Trophoblast cell (in vitro differentiated cells and primary cell): ENCODE measurements around the gene HOXA9.

Experiments used
- DNase-seq, 2 donors: peaks; one replicate each; pipeline ENCODE4 v3.0.0-alpha.2; 2016
- H2AFZ ChIP-seq: 2 replicates; pipeline ENCODE4 v1.6.1; 2013; ENCODE audit warnings: low read length, moderate library complexity, mild to moderate bottlenecking; ENCODE audit not compliant: insufficient read depth, poor library complexity
- H2AK5ac ChIP-seq: 2 replicates; pipeline ENCODE4 v1.6.1; 2013; ENCODE audit warnings: mild to moderate bottlenecking, low read length
- H2BK120ac ChIP-seq: 2 replicates; pipeline ENCODE4 v1.6.1; 2013; ENCODE audit warnings: low read length, mild to moderate bottlenecking, moderate library complexity; ENCODE audit not compliant: insufficient read depth, poor library complexity
- H2BK12ac ChIP-seq: 2 replicates; pipeline ENCODE4 v1.6.1; 2013; ENCODE audit warnings: mild to moderate bottlenecking, low read length, moderate library complexity
- H2BK5ac ChIP-seq: 2 replicates; pipeline ENCODE4 v1.6.1; 2013; ENCODE audit warnings: low read length, low read depth, moderate library complexity, mild to moderate bottlenecking; ENCODE audit not compliant: poor library complexity
- H3K14ac ChIP-seq: 2 replicates; pipeline ENCODE4 v1.6.1; 2013; ENCODE audit warnings: mild to moderate bottlenecking, low read length
- H3K18ac ChIP-seq: 2 replicates; pipeline ENCODE4 v1.6.1; 2013; ENCODE audit warnings: mild to moderate bottlenecking, low read length
- H3K23ac ChIP-seq: 2 replicates; pipeline ENCODE4 v1.6.1; 2013; ENCODE audit warnings: low read length
- H3K27ac ChIP-seq: 2 replicates; pipeline ENCODE4 v1.5.1; 2013; ENCODE audit warnings: low read depth, mild to moderate bottlenecking, inconsistent platforms, low read length, moderate library complexity
- H3K27me3 ChIP-seq: 2 replicates; pipeline ENCODE4 v1.6.1; 2013; ENCODE audit warnings: inconsistent platforms, mild to moderate bottlenecking, low read length, moderate library complexity; ENCODE audit not compliant: insufficient read depth
- H3K36me3 ChIP-seq, 2 experiments: 1 replicate in 1 of 2; 2 replicates in 1 of 2; pipeline ENCODE4 v1.6.1; 2013; ENCODE audit warnings: low read length in 2 of 2, mild to moderate bottlenecking in 2 of 2, moderate library complexity in 1 of 2; ENCODE audit not compliant: insufficient read depth in 2 of 2, control insufficient read depth in 1 of 2
- H3K4ac ChIP-seq: 2 replicates; pipeline ENCODE4 v1.6.1; 2013; ENCODE audit warnings: low read depth, mild to moderate bottlenecking, low read length, moderate library complexity
- H3K4me1 ChIP-seq, 2 experiments: 1 replicate in 1 of 2; 2 replicates in 1 of 2; pipeline ENCODE4 v1.6.1; 2013; ENCODE audit warnings: low read length in 2 of 2, mild to moderate bottlenecking in 2 of 2, moderate library complexity in 1 of 2; ENCODE audit not compliant: insufficient read depth in 2 of 2, control insufficient read depth in 1 of 2
- H3K4me2 ChIP-seq: 2 replicates; pipeline ENCODE4 v1.6.1; 2013; ENCODE audit warnings: inconsistent platforms, mild to moderate bottlenecking, low read length, moderate library complexity
- H3K4me3 ChIP-seq: 2 replicates; pipeline ENCODE4 v1.5.1; 2013; ENCODE audit warnings: mild to moderate bottlenecking, low read depth, low read length, inconsistent platforms
- H3K79me1 ChIP-seq: one replicate; pipeline ENCODE4 v1.6.1; 2013; ENCODE audit warnings: low read length
- H3K79me2 ChIP-seq: 2 replicates; pipeline ENCODE4 v1.6.1; 2013; ENCODE audit warnings: low read length, mild to moderate bottlenecking; ENCODE audit not compliant: control insufficient read depth, insufficient read depth, poor library complexity
- H3K9ac ChIP-seq: 2 replicates; pipeline ENCODE4 v1.6.1; 2013; ENCODE audit warnings: mild to moderate bottlenecking, low read length
- H3K9me3 ChIP-seq: 2 replicates; pipeline ENCODE4 v1.6.1; 2013; ENCODE audit warnings: low read depth, mild to moderate bottlenecking, control low read depth, inconsistent platforms, low read length; ENCODE audit not compliant: insufficient read depth
- H4K12ac ChIP-seq: 2 replicates; pipeline ENCODE4 v1.6.1; 2013; ENCODE audit warnings: low read depth, mild to moderate bottlenecking, low read length, moderate library complexity
- H4K8ac ChIP-seq: 2 replicates; pipeline ENCODE4 v1.6.1; 2013; ENCODE audit warnings: low read depth, mild to moderate bottlenecking, low read length, moderate library complexity
- H4K91ac ChIP-seq: one replicate; pipeline ENCODE4 v1.6.1; 2013; ENCODE audit warnings: low read depth, mild to moderate bottlenecking, low read length, moderate library complexity
- WGBS: extraction: QIAGEN DNeasy Blood & Tissue Kit; methylation state at CpG from one replicate; pipeline ENCODE4 v1.1.7; 2013; ENCODE audit warnings: missing lambda C conversion rate; ENCODE audit not compliant: insufficient read length, insufficient coverage; ENCODE audit errors: extremely low coverage; 5-methylcytosine and 5-hydroxymethylcytosine counted together

Gene HOXA9

DNA sequence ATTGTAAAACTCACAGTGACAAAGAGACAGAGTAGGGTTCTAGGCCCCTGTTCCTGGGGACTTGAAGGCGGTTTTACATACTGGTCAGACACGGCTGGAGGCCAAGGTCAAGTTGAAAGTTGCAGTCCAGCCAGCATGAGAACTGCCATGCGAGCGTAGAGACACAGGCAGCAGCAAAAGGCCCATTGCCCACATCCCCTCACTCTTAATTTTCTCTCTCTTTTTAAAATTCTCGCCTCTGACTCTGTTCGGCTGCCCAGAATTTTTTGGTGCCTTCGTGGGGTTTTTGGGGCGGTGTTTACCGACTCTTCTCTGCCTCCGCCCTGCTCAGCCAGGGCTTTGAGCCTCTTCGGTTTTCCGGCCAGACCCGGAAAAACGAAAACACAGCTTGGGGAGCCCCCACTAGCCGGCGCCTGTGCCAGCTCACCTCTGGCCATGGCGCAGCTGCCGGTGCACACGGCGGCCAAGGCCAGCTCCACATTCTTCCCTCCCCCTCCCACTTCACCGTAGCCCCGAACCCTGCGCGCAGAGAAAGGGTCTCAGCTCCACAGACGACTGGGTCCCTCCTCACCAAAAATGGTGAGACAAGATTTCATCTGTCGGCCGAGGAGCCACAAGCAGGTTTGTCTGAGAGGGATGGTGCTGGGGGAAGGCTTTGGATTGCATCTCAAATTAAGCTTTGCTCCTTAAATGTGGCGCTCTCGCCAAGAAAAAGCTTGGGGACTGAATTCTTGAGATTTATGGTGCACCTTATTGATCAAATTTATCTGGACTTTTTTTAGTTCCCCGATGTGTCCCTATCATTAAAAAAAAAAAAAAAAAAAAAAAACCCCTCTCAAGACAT is 36.9 kb upstream of the HOXA9 start:
- no peak overlapping the region for H3K27ac ChIP-seq

DNA sequence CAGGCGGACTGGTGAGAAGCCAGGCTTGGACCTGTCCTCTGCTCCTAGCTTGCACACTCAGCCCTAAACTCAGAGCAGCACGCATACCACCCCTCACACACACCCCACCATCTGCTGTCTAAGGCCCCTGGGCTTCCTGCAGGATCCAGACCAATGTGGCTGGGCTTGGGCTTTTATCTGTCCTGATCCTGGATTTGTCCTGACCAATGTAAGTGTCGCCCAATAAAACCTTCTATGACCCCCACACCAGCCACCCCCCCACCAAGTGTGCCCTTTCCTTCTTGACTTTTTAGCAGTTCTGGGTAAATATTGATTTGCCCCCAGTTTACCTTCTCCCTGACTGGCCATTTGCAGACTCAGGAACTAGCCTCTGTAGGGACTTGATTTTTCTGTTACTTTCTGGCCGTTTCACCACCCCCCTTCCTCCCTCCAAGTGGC is 36.3 kb upstream of the HOXA9 start:
- Histone ChIP-seq H3K14ac (no peak overlapping the region), H2BK5ac (no peak overlapping the region), H2BK12ac (no peak overlapping the region), H4K12ac (no peak overlapping the region), H2AK5ac (no peak overlapping the region), H3K79me1 (no peaks in the 10 kb centered on the region), H3K4ac (no peak overlapping the region), H3K4me1 (peaks cover 16 to 20% of the 10 kb centered on the region in 2 experiments), H3K4me2 (no peak overlapping the region), H3K23ac (no peak overlapping the region), H3K18ac (no peak overlapping the region), H3K79me2 (no peaks in the 10 kb centered on the region), H2BK120ac (no peak overlapping the region), H4K8ac (no peak overlapping the region), H3K27ac (no peak overlapping the region), H3K9ac (no peak overlapping the region), H3K4me3 (no peak overlapping the region), H4K91ac (no peak overlapping the region), H3K36me3 (no peaks in the 10 kb centered on the region), H3K27me3 (peaks cover 84% of the 10 kb centered on the region), H2AFZ (no peak overlapping the region), H3K9me3 (peaks cover 15% of the 10 kb centered on the region)
- no peak for DNase-seq
- no CpG with 5 or more reads among the region's 4 CpGs for whole genome bisulfite sequencing

More for the DNA sequence above, 36.9 kb upstream of the HOXA9 start:
- Histone ChIP-seq H3K79me2 (no peaks in the 10 kb centered on the region), H3K79me1 (no peaks in the 10 kb centered on the region), H2AK5ac (no peak overlapping the region), H2BK5ac (no peak overlapping the region), H2BK12ac (no peak overlapping the region), H4K8ac (no peak overlapping the region), H3K27me3 (peaks cover 87% of the 10 kb centered on the region), H4K12ac (no peak overlapping the region), H3K18ac (no peak overlapping the region), H2BK120ac (no peak overlapping the region), H2AFZ (no peak overlapping the region), H3K4me3 (no peak overlapping the region), H3K23ac (no peak overlapping the region), H3K4me1 (peaks cover 16 to 20% of the 10 kb centered on the region in 2 experiments), H4K91ac (no peak overlapping the region), H3K9ac (no peak overlapping the region), H3K9me3 (peaks cover 15% of the 10 kb centered on the region), H3K14ac (no peak overlapping the region), H3K4me2 (no peak overlapping the region), H3K36me3 (no peaks in the 10 kb centered on the region), H3K4ac (no peak overlapping the region)
- no CpG with 5 or more reads among the region's 30 CpGs for WGBS
- no peak for DNase-seq

DNA sequence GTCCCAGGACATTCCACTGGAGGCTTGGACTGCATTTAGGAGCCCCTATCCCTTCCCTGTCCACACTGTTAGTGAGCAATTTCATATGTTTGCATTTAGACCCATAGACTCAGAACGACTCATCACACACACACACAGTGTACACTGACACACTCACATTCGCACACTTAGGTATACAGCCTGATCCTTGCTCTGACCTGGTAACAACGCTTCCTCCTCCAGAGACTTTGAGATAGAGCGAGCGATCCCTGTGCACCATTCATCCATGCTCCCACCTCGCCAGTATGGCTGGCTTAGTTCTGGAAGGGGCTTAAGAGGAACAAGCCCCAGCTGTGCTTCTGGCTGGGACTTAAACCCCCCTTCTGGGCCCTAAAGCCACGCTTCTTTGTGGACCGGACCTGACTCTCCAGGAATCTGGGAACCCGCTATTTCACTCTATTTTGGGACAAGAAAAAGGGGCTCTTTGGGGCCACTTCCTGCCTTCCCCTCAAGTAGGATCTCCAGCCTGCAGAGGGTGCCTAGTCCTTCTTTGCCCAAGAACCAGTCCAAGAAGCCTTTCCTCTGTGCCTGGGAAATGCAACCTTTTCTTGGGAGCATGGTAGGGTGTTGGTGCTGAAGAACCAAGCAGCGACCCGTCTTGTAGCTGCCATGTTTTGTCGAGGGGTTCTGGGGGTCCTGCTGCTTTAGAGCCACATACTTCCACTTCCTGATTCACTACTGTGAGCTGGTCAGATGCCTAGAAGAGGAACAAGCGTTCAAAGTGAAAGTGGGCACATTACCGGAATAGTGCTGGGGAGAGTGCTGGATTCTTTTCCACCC is 35.6 kb upstream of the HOXA9 start:
- Histone ChIP-seq H3K27ac (no peak overlapping the region), H3K27me3 (peaks cover 80% of the 10 kb centered on the region), H4K8ac (no peak overlapping the region), H3K18ac (no peak overlapping the region), H3K9me3 (peaks cover 15% of the 10 kb centered on the region), H3K79me2 (no peaks in the 10 kb centered on the region), H3K14ac (no peak overlapping the region), H3K4ac (no peak overlapping the region), H3K4me2 (peak overlapping the region; percentile 71), H3K36me3 (no peaks in the 10 kb centered on the region), H3K23ac (no peak overlapping the region), H2BK12ac (no peak overlapping the region), H2BK120ac (no peak overlapping the region), H3K4me3 (peak overlapping the region; percentile 49), H4K91ac (no peak overlapping the region), H3K79me1 (no peaks in the 10 kb centered on the region), H2AK5ac (no peak overlapping the region), H2BK5ac (no peak overlapping the region), H3K9ac (no peak overlapping the region), H4K12ac (no peak overlapping the region), H2AFZ (no peak overlapping the region), H3K4me1 (peaks cover 16 to 20% of the 10 kb centered on the region in 2 experiments)
- no peak for DNase-seq
- WGBS = no CpG with 5 or more reads among the region's 14 CpGs

DNA sequence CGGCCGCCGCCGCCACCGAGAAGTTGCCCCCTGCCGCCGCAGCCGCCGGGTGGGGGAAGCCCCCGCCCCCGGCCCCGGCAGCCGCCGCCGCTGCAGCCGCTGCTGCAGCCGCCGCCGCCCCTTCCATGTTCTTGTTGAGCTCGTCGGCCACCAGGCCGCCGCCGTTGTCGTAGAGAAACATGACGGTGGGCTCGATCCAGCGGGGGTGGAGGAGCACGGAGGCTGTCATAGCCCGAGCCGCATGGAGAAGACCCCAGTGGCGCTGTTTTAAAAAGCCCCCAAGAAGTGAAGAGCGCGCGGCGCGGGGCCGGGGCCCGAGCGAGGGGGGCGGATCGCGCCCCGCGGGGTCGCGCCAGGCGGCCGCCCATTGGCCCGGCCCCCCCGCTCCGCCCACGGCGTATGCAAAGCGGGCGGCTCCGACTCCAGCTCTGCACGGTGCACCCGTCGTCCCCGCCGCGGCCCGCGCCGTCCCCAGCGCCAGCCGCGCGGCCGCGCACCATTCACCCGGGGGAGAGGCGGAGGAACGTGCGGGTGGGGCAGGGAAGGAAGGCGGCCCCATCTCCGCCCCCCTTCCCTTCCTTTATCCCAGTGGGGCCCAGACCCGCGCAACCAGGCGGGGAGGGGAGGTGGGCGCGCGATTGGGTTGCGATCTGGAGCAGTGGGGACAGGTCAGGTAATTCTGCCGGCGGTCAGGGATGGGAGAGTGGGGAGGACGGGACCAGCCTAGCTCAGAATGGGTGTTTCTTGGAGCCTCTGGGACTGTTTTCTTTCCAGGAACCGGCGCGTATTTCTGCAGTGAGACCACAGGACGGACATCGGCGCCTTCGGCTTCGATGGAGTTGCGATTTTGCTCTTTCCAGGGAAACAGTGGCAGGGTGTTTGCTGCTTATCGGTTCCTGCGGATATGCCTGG is 34.8 kb upstream of the HOXA9 start, which contains the start of gene HOXA13:
Gene HOXA13, minus strand, starts transcription at position 243 of the 912 bp plus-strand sequence. Its CDS starts 14 bp downstream, at position 229.
- no peak within 1 kb of the TSS for H3K23ac ChIP-seq
- H3K36me3 ChIP-seq = no peaks in the 10 kb centered on the region
- H3K4me2 ChIP-seq = peak within 1 kb of the TSS; percentile 71
- WGBS = no CpG with 5 or more reads among the region's 99 CpGs
- H3K18ac ChIP-seq = no peak within 1 kb of the TSS
- H4K91ac ChIP-seq = no peak within 1 kb of the TSS
- H4K8ac ChIP-seq = no peak within 1 kb of the TSS
- no peak within 1 kb of the TSS for H3K27ac ChIP-seq
- peaks cover 12% of the 10 kb centered on the region for H3K9me3 ChIP-seq
- no peaks in the 10 kb centered on the region for H3K79me1 ChIP-seq
- no peak within 1 kb of the TSS for H2AK5ac ChIP-seq
- H2AFZ ChIP-seq = peak within 1 kb of the TSS; percentile 79
- no peak within 1 kb of the TSS for H3K4ac ChIP-seq
- peak in 1 of 2 donors; percentile 40 for DNase-seq
- no peak within 1 kb of the TSS for H3K9ac ChIP-seq
- H3K4me1 ChIP-seq = peaks cover 14 to 15% of the 10 kb centered on the region in 2 experiments
- peaks cover 72% of the 10 kb centered on the region for H3K27me3 ChIP-seq
- no peak within 1 kb of the TSS for H4K12ac ChIP-seq
- no peak within 1 kb of the TSS for H2BK5ac ChIP-seq
- no peak within 1 kb of the TSS for H2BK120ac ChIP-seq
- H3K4me3 ChIP-seq = peak within 1 kb of the TSS; percentile 55
- no peaks in the 10 kb centered on the region for H3K79me2 ChIP-seq
- H2BK12ac ChIP-seq = no peak within 1 kb of the TSS
- H3K14ac ChIP-seq = no peak within 1 kb of the TSS
